Spinal cord (tissue), 10 donors: ENCODE results near the gene CREB5. TPM values are rescaled to one million over a fixed set of nuclear protein-coding genes. Genes with fewer than 3 reads are reported as not detected.

Experiments used
- DNase-seq, 6 donors: peaks; one replicate each; pipeline versions ENCODE4 v3.0.0 to v3.0.0-alpha.2; 2013 to 2015; ENCODE audit warnings: low spot score in 6 of 6, low read depth in 4 of 6
- H3K27ac ChIP-seq: one replicate; pipeline ENCODE4 v1.5.1; 2013; ENCODE audit warnings: low read depth, low read length, control low read depth
- H3K27me3 ChIP-seq: one replicate; pipeline ENCODE4 v1.6.1; 2013; ENCODE audit warnings: low read length; ENCODE audit not compliant: control insufficient read depth, insufficient read depth
- H3K36me3 ChIP-seq: one replicate; pipeline ENCODE4 v1.6.1; 2013; ENCODE audit warnings: low read length; ENCODE audit not compliant: control insufficient read depth, insufficient read depth
- H3K4me1 ChIP-seq: one replicate; pipeline ENCODE4 v1.6.1; 2013; ENCODE audit warnings: low read length; ENCODE audit not compliant: control insufficient read depth, insufficient read depth
- H3K4me3 ChIP-seq: one replicate; pipeline ENCODE4 v1.5.1; 2013; ENCODE audit warnings: low read depth, low read length, control low read depth
- H3K9me3 ChIP-seq: one replicate; pipeline ENCODE4 v1.6.1; 2013; ENCODE audit warnings: low read length; ENCODE audit not compliant: control insufficient read depth, insufficient read depth
- WGBS: methylation state at CpG from one replicate; pipeline ENCODE4 v1.1.5; 2013; ENCODE audit warnings: missing lambda C conversion rate; ENCODE audit not compliant: insufficient coverage; 5-methylcytosine and 5-hydroxymethylcytosine counted together
- polyA plus RNA-seq, 2 donors: library from polyadenylated mRNA; unstranded; fragments of 120-200 nt; gene quantifications; one replicate each; pipeline ENCODE4 v1.2.1, GENCODE V29; 2013; ENCODE audit not compliant: insufficient read length in 2 of 2
- total RNA-seq, 2 donors: library from RNA; depleted of rRNA in 1 of 2; stranded (reverse); fragments of 120-200 nt in 1 of 2; fragments of >200 nt in 1 of 2; gene quantifications; one replicate each; pipeline versions ENCODE4 v1.2.3 to v1.2.4, GENCODE V29; 2013 to 2014
- donor health status: healthy.

CREB5 gene
- total and polyA plus RNA-seq, 4 donors = 15.3 to 34.3 (median 17.0) TPM

GRCh38 chr7:28512668-28513440, 100.5 kb downstream of the CREB5 start:
- Histone ChIP-seq H3K36me3 (no peaks in the 10 kb centered on the region), H3K4me1 (peaks cover 3% of the 10 kb centered on the region), H3K27ac (no peak overlapping the region), H3K9me3 (no peaks in the 10 kb centered on the region), H3K4me3 (no peak overlapping the region), H3K27me3 (no peaks in the 10 kb centered on the region)
- 100% methylated on average over 1 of the region's 9 CpGs for WGBS
- no peak for DNase-seq

GRCh38 chr7:28516390-28517172, 104.3 kb downstream of the CREB5 start:
- no peak for DNase-seq
- no peaks in the 10 kb centered on the region for H3K27me3 ChIP-seq
- H3K4me3 ChIP-seq = no peak overlapping the region
- H3K4me1 ChIP-seq = peaks cover 3% of the 10 kb centered on the region
- WGBS = 66% methylated on average over 10 of the region's 14 CpGs
- no peak overlapping the region for H3K27ac ChIP-seq
- no peaks in the 10 kb centered on the region for H3K9me3 ChIP-seq
- H3K36me3 ChIP-seq = no peaks in the 10 kb centered on the region

DNA sequence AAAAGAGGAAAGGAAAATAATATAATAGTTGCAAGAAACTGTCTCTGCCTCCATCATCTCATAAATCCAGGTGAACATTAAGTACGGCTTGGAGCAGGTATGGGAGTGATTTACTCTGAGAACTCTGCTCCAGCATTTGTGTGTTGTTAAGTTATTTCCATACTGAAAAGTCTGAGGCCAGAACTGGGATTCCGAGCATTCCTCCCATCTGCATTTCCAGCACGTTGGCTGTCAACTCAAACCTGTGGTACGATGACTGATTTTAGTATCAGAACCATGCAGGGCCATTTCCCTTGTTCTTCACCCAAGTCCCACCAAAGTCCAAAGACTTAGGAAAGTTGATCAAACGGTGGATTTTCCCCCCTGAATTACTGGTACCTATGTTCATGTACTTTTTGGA, 104.9 kb downstream of the CREB5 start:
- Histone ChIP-seq H3K4me3 (no peak overlapping the region), H3K4me1 (peaks cover 3% of the 10 kb centered on the region), H3K27ac (no peak overlapping the region), H3K27me3 (no peaks in the 10 kb centered on the region), H3K36me3 (no peaks in the 10 kb centered on the region), H3K9me3 (no peaks in the 10 kb centered on the region)
- DNase-seq = no peak
- 83% methylated on average over 3 of the region's 5 CpGs for WGBS

DNA sequence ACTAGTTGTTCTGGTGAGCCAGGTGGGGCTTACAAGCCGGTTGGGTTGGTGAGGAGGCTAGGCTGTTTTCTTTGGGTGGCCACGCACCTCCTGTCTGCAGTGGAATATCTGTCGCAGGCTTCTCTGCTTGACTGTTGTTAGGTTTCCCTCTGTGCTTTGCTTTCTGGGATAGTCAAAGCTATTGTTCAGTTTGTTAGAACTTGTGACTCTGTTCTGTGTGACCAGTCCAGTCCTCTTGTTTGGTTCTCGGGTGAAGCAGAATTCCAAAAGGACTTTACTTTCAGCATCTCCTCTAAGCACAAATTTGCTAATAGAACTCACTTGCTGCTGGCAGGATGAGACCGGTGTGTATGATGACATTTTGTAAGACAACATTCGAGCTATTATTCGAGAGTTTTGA, 105.3 kb downstream of the CREB5 start:
- Histone ChIP-seq H3K27me3 (no peaks in the 10 kb centered on the region), H3K27ac (no peak overlapping the region), H3K36me3 (no peaks in the 10 kb centered on the region), H3K9me3 (no peaks in the 10 kb centered on the region), H3K4me3 (no peak overlapping the region), H3K4me1 (peaks cover 3% of the 10 kb centered on the region)
- WGBS = 95% methylated on average over 6 of the region's 7 CpGs
- DNase-seq = no peak

DNA sequence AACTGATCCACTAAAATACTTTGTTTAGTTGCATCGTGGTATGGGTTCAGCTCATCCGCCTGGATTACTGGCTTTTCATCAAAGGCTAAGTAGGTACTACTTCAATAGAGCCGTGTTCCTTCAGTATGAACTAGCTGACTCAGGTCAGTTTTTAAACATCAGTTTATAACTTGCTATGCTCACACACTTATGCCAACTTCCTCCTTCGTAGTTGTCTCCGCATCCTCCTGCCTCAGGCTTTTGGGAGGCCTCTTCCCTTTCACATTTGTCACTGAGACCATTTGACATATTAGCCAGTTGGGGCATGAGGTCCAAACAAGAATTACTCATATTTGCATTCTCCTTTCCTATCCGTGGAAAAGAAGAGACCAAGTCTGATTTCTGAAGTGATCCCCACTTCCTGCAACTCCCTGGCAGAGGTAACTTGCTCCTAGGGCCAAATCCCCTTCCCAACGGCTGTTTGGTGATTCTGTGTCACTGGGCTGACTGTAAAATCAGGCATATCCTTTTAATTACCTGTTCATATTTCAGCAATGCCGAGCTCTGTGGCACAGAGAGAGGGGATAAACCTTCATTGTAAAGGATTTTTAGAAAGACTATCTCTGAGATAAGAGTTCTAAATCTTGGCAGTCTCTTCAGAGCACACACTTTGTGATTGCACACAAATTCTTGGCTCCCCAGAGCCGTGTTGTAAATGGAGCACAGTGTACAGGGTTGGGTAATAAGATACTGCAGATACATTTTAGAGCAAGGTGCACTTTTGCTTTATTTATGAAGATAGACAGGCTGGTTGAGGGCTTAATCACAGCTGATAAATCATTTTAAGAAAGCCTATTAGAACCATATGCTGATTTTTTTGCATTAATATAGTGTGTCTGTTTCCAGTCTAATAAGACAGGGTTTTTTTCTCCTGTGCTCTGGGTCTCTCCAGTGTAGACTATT, 108.0 kb downstream of the CREB5 start:
- Histone ChIP-seq H3K4me3 (no peak overlapping the region), H3K9me3 (no peaks in the 10 kb centered on the region), H3K27me3 (no peaks in the 10 kb centered on the region), H3K4me1 (peaks cover 3% of the 10 kb centered on the region), H3K36me3 (no peaks in the 10 kb centered on the region), H3K27ac (no peak overlapping the region)
- peak in 1 of 6 donors; percentile 22 for DNase-seq
- WGBS = 76% methylated on average over 6 of the region's 9 CpGs

GRCh38 chr7:28524978-28525377, 112.7 kb downstream of the CREB5 start:
- no peaks in the 10 kb centered on the region for H3K27me3 ChIP-seq
- no peak for DNase-seq
- H3K36me3 ChIP-seq = no peaks in the 10 kb centered on the region
- no peaks in the 10 kb centered on the region for H3K4me1 ChIP-seq
- H3K27ac ChIP-seq = no peak overlapping the region
- H3K9me3 ChIP-seq = no peaks in the 10 kb centered on the region
- no peak overlapping the region for H3K4me3 ChIP-seq
- WGBS = 100% methylated on average over 1 of the region's 3 CpGs

DNA sequence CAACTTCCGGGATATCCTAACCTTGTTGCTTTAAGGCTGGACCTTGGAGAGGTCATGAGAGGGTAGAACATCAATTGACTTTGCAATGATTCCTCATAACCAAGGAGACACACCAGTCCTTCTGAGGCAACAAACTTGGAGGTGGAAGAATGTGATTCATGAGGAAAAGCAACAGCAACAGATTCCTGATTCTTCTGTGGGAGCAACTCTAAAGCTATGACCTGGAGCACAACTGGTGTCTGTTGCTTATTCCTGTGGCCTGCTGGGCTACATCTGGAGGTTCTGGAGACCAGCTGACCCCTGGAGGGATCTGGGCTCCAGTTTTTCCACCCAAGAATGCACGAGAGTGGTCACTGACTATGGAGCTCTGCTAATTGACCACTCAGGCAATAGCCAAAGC, 116.6 kb downstream of the CREB5 start:
- no peak overlapping the region for H3K4me3 ChIP-seq
- no peaks in the 10 kb centered on the region for H3K27me3 ChIP-seq
- H3K9me3 ChIP-seq = peaks cover 4% of the 10 kb centered on the region
- peak in 1 of 6 donors; percentile 31 for DNase-seq
- no peaks in the 10 kb centered on the region for H3K36me3 ChIP-seq
- H3K27ac ChIP-seq = no peak overlapping the region
- H3K4me1 ChIP-seq = peaks cover 4% of the 10 kb centered on the region
- 91% methylated on average over 1 of the region's 2 CpGs for WGBS

GRCh38 chr7:28529755-28530154, 117.4 kb downstream of the CREB5 start:
- no peak overlapping the region for H3K4me3 ChIP-seq
- 100% methylated on average over 2 of the region's 2 CpGs for WGBS
- H3K9me3 ChIP-seq = peaks cover 4% of the 10 kb centered on the region
- peak overlapping the region; percentile 17 for H3K27ac ChIP-seq
- H3K4me1 ChIP-seq = peaks cover 8% of the 10 kb centered on the region
- no peak for DNase-seq
- no peaks in the 10 kb centered on the region for H3K36me3 ChIP-seq
- H3K27me3 ChIP-seq = no peaks in the 10 kb centered on the region

DNA sequence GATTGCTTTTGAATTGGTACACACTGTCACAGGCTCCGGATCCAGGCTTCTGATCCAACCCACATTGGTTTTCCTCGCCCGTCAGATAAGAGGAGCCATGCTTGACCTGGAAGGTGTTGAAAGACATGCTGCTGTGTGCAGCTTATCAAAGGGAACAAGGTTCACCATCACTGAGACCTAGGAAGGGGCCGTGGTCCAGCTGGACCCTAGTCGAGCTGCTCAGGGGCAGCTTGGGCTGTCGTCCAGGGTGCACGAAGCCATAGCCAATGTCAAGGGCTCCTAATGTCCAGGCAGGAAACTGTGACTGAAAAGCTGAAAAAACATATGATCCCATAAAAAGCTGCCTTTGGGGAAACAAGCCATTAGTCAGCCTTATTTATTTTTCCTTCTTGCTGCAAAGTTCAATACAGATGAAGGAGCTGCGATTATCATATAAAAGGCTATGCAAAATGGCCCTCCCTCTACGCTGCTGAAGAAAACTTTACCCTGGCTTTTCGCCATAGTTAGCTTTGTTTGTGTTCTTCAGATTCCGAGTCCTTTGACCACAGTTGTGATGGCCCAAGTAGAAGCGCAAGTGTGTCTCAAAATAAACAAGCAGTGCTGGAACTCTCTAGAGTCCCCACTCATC, 118.0 kb downstream of the CREB5 start:
- no peak overlapping the region for H3K4me3 ChIP-seq
- H3K27ac ChIP-seq = peak overlapping the region; percentile 26

More for the DNA sequence above, 118.0 kb downstream of the CREB5 start:
- Histone ChIP-seq H3K36me3 (no peaks in the 10 kb centered on the region), H3K4me1 (peaks cover 8% of the 10 kb centered on the region), H3K27me3 (no peaks in the 10 kb centered on the region), H3K9me3 (peaks cover 4% of the 10 kb centered on the region)
- WGBS = 50% methylated on average over 11 of the region's 12 CpGs
- peak in 2 of 6 donors; percentile 29 to 83 for DNase-seq
